HCT116 (cell line): ENCODE data around the gene KNSTRN. TPM values are rescaled to one million over a fixed set of nuclear protein-coding genes. Genes with fewer than 3 reads are reported as not detected.

Experiments used
- ATAC-seq: fragments of 200-7000 bp; cut with Tn5 transposase; 2 replicates; pipeline ENCODE4 v1.9.1; 2020; ENCODE audit warnings: mild to moderate bottlenecking, moderate library complexity
- BruUV-seq: library from RNA; stranded (reverse); fragments of 400-500 nt; replicated peaks from 2 replicates; lab custom pipeline; 2021; lab: Mats Ljungman, UMichigan
- CTCF ChIA-PET: fragments of 300-600 bp; sonication (Branson Sonifier 250); formaldehyde crosslinking; loops from one replicate; lab custom pipeline; 2021; ENCODE audit warnings: antibody characterized with exemption; lab: Charles Lee
- POLR2A ChIA-PET: fragments of 300-600, 350-600 bp; sonication (Branson Sonifier 250); formaldehyde crosslinking; loops from one replicate; lab custom pipeline; 2021; ENCODE audit warnings: antibody characterized with exemption; lab: Charles Lee
- RAD21 ChIA-PET, 2 experiments: fragments of 300-600 bp; sonication (Branson Sonifier 250); formaldehyde crosslinking; loops; one replicate each; lab custom pipeline; 2023; ENCODE audit warnings: low total read pairs in 2 of 2; ENCODE audit not compliant: uncharacterized antibody in 2 of 2, unreplicated experiment in 2 of 2, low non-redundant PET in 1 of 2; lab: Charles Lee
- DNase-seq: peaks from one replicate; pipeline ENCODE4 v3.0.0-alpha.2; 2010; ENCODE audit warnings: low read depth, low spot score
- H2AFZ ChIP-seq: fragments of 200-600 bp; shearing (Covaris generic), sonication (generic); 2 replicates; pipeline ENCODE4 v1.6.1; 2017; ENCODE audit warnings: low read depth, mixed run types, mixed read lengths, antibody characterized with exemption, low read length; ENCODE audit not compliant: poor library complexity, severe bottlenecking
- H3K27ac ChIP-seq: 2 replicates; pipeline ENCODE4 v1.5.1; 2012; ENCODE audit warnings: low read depth, low read length
- H3K27me3 ChIP-seq: fragments of 200-600 bp; sonication (generic); 2 replicates; pipeline ENCODE4 v1.6.1; 2016; ENCODE audit warnings: mixed run types, low read length, mixed read lengths; ENCODE audit not compliant: insufficient read depth
- H3K36me3 ChIP-seq, 2 experiments: fragments of 200-500 bp in 1 of 2; fragments of 200-600 bp in 1 of 2; sonication (Bioruptor generic) in 1 of 2; sonication (generic) in 1 of 2; 2 replicates each; pipeline versions ENCODE4 v1.5.1 to v1.6.1; 2014 to 2016; ENCODE audit warnings: low read length in 2 of 2, inconsistent platforms in 1 of 2, mixed read lengths in 1 of 2, mixed run types in 1 of 2; ENCODE audit not compliant: insufficient read depth in 2 of 2, control insufficient read depth in 1 of 2
- H3K4me1 ChIP-seq, 2 experiments: fragments of 200-600 bp in 1 of 2; sonication (generic) in 1 of 2; 2 replicates each; pipeline versions ENCODE4 v1.5.1 to v1.6.1; 2012 to 2017; ENCODE audit warnings: low read length in 2 of 2, inconsistent platforms in 1 of 2, mild to moderate bottlenecking in 1 of 2, mixed read lengths in 1 of 2, mixed run types in 1 of 2, moderate library complexity in 1 of 2; ENCODE audit not compliant: insufficient read depth in 2 of 2, control insufficient read depth in 1 of 2
- H3K4me2 ChIP-seq: fragments of 200-600 bp; sonication (generic); 2 replicates; pipeline ENCODE4 v1.6.1; 2017; ENCODE audit warnings: mixed run types, low read length, mixed read lengths
- H3K4me3 ChIP-seq, 2 experiments: fragments of 200-600 bp in 1 of 2; sonication (generic) in 1 of 2; replicated peaks in 1 of 2; 2 replicates each; pipeline ENCODE4 v1.5.1; 2011 to 2016; ENCODE audit warnings: low read length in 2 of 2, control low read depth in 1 of 2, low read depth in 1 of 2, mild to moderate bottlenecking in 1 of 2, mixed read lengths in 1 of 2, mixed run types in 1 of 2
- H3K79me2 ChIP-seq: fragments of 200-600 bp; sonication (generic); 2 replicates; pipeline ENCODE4 v1.6.1; 2017; ENCODE audit warnings: mild to moderate bottlenecking, mixed run types, low read length, moderate library complexity, mixed read lengths; ENCODE audit not compliant: insufficient read depth
- H3K9ac ChIP-seq: fragments of 200-600 bp; sonication (generic); 2 replicates; pipeline ENCODE4 v1.6.1; 2016; ENCODE audit warnings: low read length, mixed read lengths
- H3K9me2 ChIP-seq: fragments of 200-600 bp; sonication (generic), shearing (Covaris generic); 2 replicates; pipeline ENCODE4 v1.6.1; 2017; ENCODE audit warnings: mixed run types, mild to moderate bottlenecking, moderate library complexity; ENCODE audit not compliant: insufficient read depth
- H3K9me3 ChIP-seq, 2 experiments: fragments of 200-500 bp in 1 of 2; fragments of 200-600 bp in 1 of 2; sonication (Bioruptor generic) in 1 of 2; sonication (generic) in 1 of 2; 2 replicates each; pipeline ENCODE4 v1.6.1; 2014 to 2017; ENCODE audit warnings: low read length in 2 of 2, mixed read lengths in 2 of 2, inconsistent platforms in 1 of 2, low read depth in 1 of 2, mild to moderate bottlenecking in 1 of 2, mixed run types in 1 of 2, moderate library complexity in 1 of 2; ENCODE audit not compliant: control insufficient read depth in 1 of 2, insufficient read depth in 1 of 2
- H4K20me1 ChIP-seq: fragments of 200-600 bp; sonication (generic), shearing (Covaris generic); 2 replicates; pipeline ENCODE4 v1.6.1; 2017; ENCODE audit warnings: mixed run types, mild to moderate bottlenecking, moderate library complexity; ENCODE audit not compliant: insufficient read depth
- CBX3 ChIP-seq: IDR thresholded peaks from 2 replicates; pipeline ENCODE4 v1.6.1; 2012; ENCODE audit warnings: low read depth
- CEBPB ChIP-seq: IDR thresholded peaks from 2 replicates; pipeline ENCODE4 v1.6.1; 2012; ENCODE audit warnings: low read depth
- ELF1 ChIP-seq: IDR thresholded peaks from 2 replicates; pipeline ENCODE4 v1.6.1; 2012; ENCODE audit warnings: low read depth, borderline replicate concordance
- EZH2 ChIP-seq: fragments of 200-600 bp; sonication (generic); IDR thresholded peaks from 2 replicates; pipeline ENCODE4 v1.6.1; 2017; ENCODE audit warnings: antibody characterized with exemption, mixed run types
- EZH2phosphoT487 ChIP-seq: fragments of 200-600 bp; IDR thresholded peaks from 2 replicates; pipeline ENCODE4 v1.6.1; 2018; ENCODE audit warnings: antibody characterized with exemption, borderline replicate concordance
- JUND ChIP-seq: IDR thresholded peaks from 2 replicates; pipeline ENCODE4 v1.6.1; 2012
- MAX ChIP-seq: IDR thresholded peaks from 2 replicates; pipeline ENCODE4 v1.6.1; 2012
- POLR2A ChIP-seq: IDR thresholded peaks from 2 replicates; pipeline ENCODE4 v1.7.0; 2011; ENCODE audit warnings: borderline replicate concordance; ENCODE audit not compliant: insufficient read depth, insufficient read length; ENCODE audit errors: extremely low read depth
- SIN3A ChIP-seq: IDR thresholded peaks from 2 replicates; pipeline ENCODE4 v1.6.1; 2012; ENCODE audit warnings: low read depth
- YY1 ChIP-seq: IDR thresholded peaks from 2 replicates; pipeline ENCODE4 v1.6.1; 2011; ENCODE audit warnings: low read length, low read depth, moderate library complexity, mild to moderate bottlenecking; ENCODE audit not compliant: insufficient replicate concordance; ENCODE audit errors: extremely low read depth
- ZFX ChIP-seq: fragments of 450-650 bp; IDR thresholded peaks from 2 replicates; pipeline ENCODE4 v1.6.1; 2017
- intact Hi-C: fragments of 100-400 bp; cut with micrococcal nuclease; formaldehyde crosslinking; loops from 2 replicates; pipeline ENCODE4 v1.10.0; 2022
- total RNA-seq: library from RNA; stranded (reverse); gene quantifications from one replicate; pipeline ENCODE4 v1.2.1, GENCODE V29; 2021; ENCODE audit not compliant: unreplicated experiment

KNSTRN gene
- total RNA-seq, 1 experiment from 2014 or later: 84.1 TPM

GRCh38 chr15:40336744-40337122 lies 45.8 kb upstream of the KNSTRN start:
- no peaks in the 10 kb centered on the region for H3K9me2 ChIP-seq
- DNase-seq (no peak), ATAC-seq (no peak)
- peaks cover 0 to 7% of the 10 kb centered on the region in 2 experiments; a peak in 1 of 4 replicates for H3K36me3 ChIP-seq
- H3K4me1 ChIP-seq: peaks cover 38 to 47% of the 10 kb centered on the region in 2 experiments
- H3K79me2 ChIP-seq: peaks cover 5% of the 10 kb centered on the region; the same call in 1 of the 2 replicates
- H3K4me3 ChIP-seq: no peak overlapping the region
- no peaks in the 10 kb centered on the region for H3K9me3 ChIP-seq
- no peak overlapping the region for H2AFZ ChIP-seq
- intact Hi-C loops: no loop called here
- H3K9ac ChIP-seq: no peak overlapping the region
- no peaks in the 10 kb centered on the region for H3K27me3 ChIP-seq
- H3K4me2 ChIP-seq: no peak overlapping the region
- no peaks in the 10 kb centered on the region for H4K20me1 ChIP-seq
- BruUV-seq: no TSS peak
- POLR2A ChIA-PET: no interaction called here
- CTCF ChIA-PET: interaction anchor here (4.8 to 5.2 kb wide), 3 partner anchors 9 to 58 kb away, joined by 44 to 55 read pairs (median 44); partner anchors contain the start of gene INAFM2
- TF ChIP-seq SIN3A: no peak
- TF ChIP-seq MAX: no peak
- no peak for TF ChIP-seq ZFX
- TF ChIP-seq EZH2phosphoT487: no peak
- TF ChIP-seq, all 23 proteins: peak for 0
- no peak overlapping the region for H3K27ac ChIP-seq
- RAD21 ChIA-PET: no interaction called here

- peak overlapping the region; percentile 76 for H3K9ac ChIP-seq
- no peak overlapping the region for H2AFZ ChIP-seq
- no peaks in the 10 kb centered on the region for H4K20me1 ChIP-seq
- H3K4me2 ChIP-seq: peak overlapping the region; percentile 87
- H3K9me3 ChIP-seq: no peaks in the 10 kb centered on the region
- CTCF ChIA-PET: interaction anchor here (0.8 to 5.2 kb wide), 13 partner anchors 10 to 84 kb away, joined by 3 to 55 read pairs (median 9); partner anchors contain the start of genes ANKRD63, INAFM2, IVD and KNSTRN
- no peaks in the 10 kb centered on the region for H3K9me2 ChIP-seq
- peaks cover 5% of the 10 kb centered on the region; the same call in 1 of the 2 replicates for H3K79me2 ChIP-seq
- H3K4me1 ChIP-seq: peaks cover 41 to 53% of the 10 kb centered on the region in 2 experiments
- RAD21 ChIA-PET: interaction anchor here in 1 of 2 experiments (0.8 to 1.0 kb wide), 2 partner anchors 23 to 48 kb away, joined by 3 read pairs; no protein-coding TSS in a partner anchor
- TF ChIP-seq ELF1 (no peak), EZH2 (no peak), YY1 (no peak), JUND (no peak), CEBPB (no peak), POLR2A (no peak), CBX3 (no peak)
- H3K4me3 ChIP-seq: no peak overlapping the region
- ATAC-seq (no peak), DNase-seq (no peak)
- peaks cover 0 to 7% of the 10 kb centered on the region in 2 experiments; a peak in 1 of 4 replicates for H3K36me3 ChIP-seq
- intact Hi-C loops: no loop called here
- peak overlapping the region; percentile 92; the same call in 1 of the 2 replicates for H3K27ac ChIP-seq
- H3K27me3 ChIP-seq: no peaks in the 10 kb centered on the region
- POLR2A ChIA-PET: interaction anchor here (1.1 to 3.4 kb wide), 3 partner anchors 11 to 56 kb away, joined by 3 to 11 read pairs (median 6); partner anchors contain the start of gene INAFM2
- BruUV-seq: no TSS peak
These were observed 44.9 kb upstream of the KNSTRN start for GRCh38 chr15:40337597-40337996.
